ENCODE data around the gene PSENEN.

Gene PSENEN

GRCh38 chr19:35780717-35781116 is 35.3 kb downstream of the PSENEN start:
- H3K4me3 ChIP-seq (replicated peaks; ENCODE audit: low read depth, low read length): no peak overlapping the region
- DNase-seq (ENCODE audit: extremely low read depth, low read depth): no peak
- TF ChIP-seq CTCF (IDR thresholded peaks at IDR 0.05; ENCODE audit: low read depth, low read length, missing control alignments): no peak

- no peak for TF ChIP-seq CTCF (IDR thresholded peaks at IDR 0.05; ENCODE audit: low read depth, low read length, missing control alignments)
- no peak for DNase-seq (ENCODE audit: extremely low read depth, low read depth)
Observed at GRCh38 chr19:35781650-35782049, 36.2 kb downstream of the PSENEN start.

GRCh38 chr19:35782589-35782988 is 37.1 kb downstream of the PSENEN start:
- no peak for DNase-seq (ENCODE audit: extremely low read depth, low read depth)
- H3K4me3 ChIP-seq (replicated peaks; ENCODE audit: low read depth, low read length): no peak overlapping the region
- TF ChIP-seq CTCF (IDR thresholded peaks at IDR 0.05; ENCODE audit: low read depth, low read length, missing control alignments): no peak

More at GRCh38 chr19:35781650-35782049, 36.2 kb downstream of the PSENEN start:
- H3K4me3 ChIP-seq (replicated peaks; ENCODE audit: low read depth, low read length): no peak overlapping the region

GRCh38 chr19:35783469-35784434 is 38.3 kb downstream of the PSENEN start:
- H3K4me3 ChIP-seq (replicated peaks; ENCODE audit: low read depth, low read length): no peak overlapping the region
- DNase-seq (ENCODE audit: extremely low read depth, low read depth): no peak
- TF ChIP-seq CTCF (IDR thresholded peaks at IDR 0.05; ENCODE audit: low read depth, low read length, missing control alignments): no peak

GRCh38 chr19:35784503-35785338 is 39.3 kb downstream of the PSENEN start:
- no peak for TF ChIP-seq CTCF (IDR thresholded peaks at IDR 0.05; ENCODE audit: low read depth, low read length, missing control alignments)
- H3K4me3 ChIP-seq (replicated peaks; ENCODE audit: low read depth, low read length): no peak overlapping the region
- no peak for DNase-seq (ENCODE audit: extremely low read depth, low read depth)

GRCh38 chr19:35785339-35785627 is 39.8 kb downstream of the PSENEN start:
- no peak overlapping the region for H3K4me3 ChIP-seq (replicated peaks; ENCODE audit: low read depth, low read length)
- DNase-seq (ENCODE audit: extremely low read depth, low read depth): no peak
- no peak for TF ChIP-seq CTCF (IDR thresholded peaks at IDR 0.05; ENCODE audit: low read depth, low read length, missing control alignments)

Measured in HFF-Myc (cell line).